GM12878 (cell line): ENCODE measurements around the gene GPR62. TPM values are rescaled to one million over a fixed set of nuclear protein-coding genes. Genes with fewer than 3 reads are reported as not detected.

Experiments used
- ESRRA ChIP-seq: IDR thresholded peaks from 2 replicates; pipeline ENCODE4 v1.6.1; 2012; ENCODE audit warnings: mild to moderate bottlenecking, low read length, improper control_type of control experiment
- ETV6 ChIP-seq, 2 experiments: fragments of 450-650 bp in 1 of 2; IDR thresholded peaks in 1 of 2; conservative IDR thresholded peaks in 1 of 2; 2 replicates each; pipeline ENCODE4 v1.6.1; 2014; ENCODE audit warnings: antibody characterized with exemption in 1 of 2, borderline replicate concordance in 1 of 2, low read depth in 1 of 2, mild to moderate bottlenecking in 1 of 2, moderate library complexity in 1 of 2
- HCFC1 ChIP-seq: fragments of 150-350 bp; IDR thresholded peaks from 2 replicates; pipeline ENCODE4 v1.6.1; 2014; ENCODE audit warnings: low read length
- MTA3 ChIP-seq: IDR thresholded peaks from 2 replicates; pipeline ENCODE4 v1.6.1; 2012; ENCODE audit warnings: low read length, inconsistent platforms, borderline replicate concordance
- MXI1 ChIP-seq: fragments of 150-350 bp; IDR thresholded peaks from 2 replicates; pipeline ENCODE4 v1.6.1; 2011; ENCODE audit warnings: low read depth, mild to moderate bottlenecking, inconsistent platforms, low read length, improper control_type of control experiment
- NR2C1 ChIP-seq: fragments of 450-650 bp; IDR thresholded peaks from 2 replicates; pipeline ENCODE4 v1.6.1; 2017; ENCODE audit warnings: antibody characterized with exemption, mild to moderate bottlenecking, moderate library complexity
- PAX8 ChIP-seq: fragments of 450-650 bp; IDR thresholded peaks from 2 replicates; pipeline ENCODE4 v1.6.1; 2017; ENCODE audit warnings: mild to moderate bottlenecking, moderate library complexity
- PML ChIP-seq: IDR thresholded peaks from 2 replicates; pipeline ENCODE4 v1.6.1; 2012; ENCODE audit warnings: low read length, inconsistent platforms
- SMAD1 ChIP-seq: fragments of 450-650 bp; IDR thresholded peaks from 2 replicates; pipeline ENCODE4 v1.6.1; 2018; ENCODE audit warnings: mild to moderate bottlenecking, low read depth; ENCODE audit not compliant: partially characterized antibody
- SPI1 ChIP-seq: IDR thresholded peaks from 2 replicates; pipeline ENCODE4 v1.6.1; 2011; ENCODE audit warnings: low read depth, mild to moderate bottlenecking, low read length, moderate library complexity, borderline replicate concordance; ENCODE audit not compliant: insufficient read depth
- STAT3 ChIP-seq: IDR thresholded peaks from 2 replicates; pipeline ENCODE4 v1.6.1; 2011; ENCODE audit warnings: low read depth, low read length, improper control_type of control experiment
- ZNF217 ChIP-seq: fragments of 450-650 bp; IDR thresholded peaks from 2 replicates; pipeline ENCODE4 v1.6.1; 2017; ENCODE audit warnings: antibody characterized with exemption, mild to moderate bottlenecking
- polyA plus RNA-seq, 11 experiments: library from polyadenylated mRNA; depleted of rRNA in 4 of 11; unstranded in 6 of 11; stranded (reverse) in 5 of 11; fragments of >200 nt; fragmentation: Nextera tagmentation in 4 of 11; fragmentation: Illumina TruSeq in 1 of 11; extraction: Ambion mirVana in 4 of 11; extraction: Trizol in 1 of 11; gene quantifications; 1 replicate in 1 of 11; 2 replicates in 10 of 11; pipeline versions ENCODE4 v1.2.1 to v1.2.3, GENCODE V29; 2011 to 2016; ENCODE audit warnings: inconsistent platforms in 2 of 11, missing spikeins in 2 of 11, low read depth in 1 of 11
- total RNA-seq, 4 experiments: library from RNA; depleted of rRNA in 3 of 4; stranded (reverse); fragments of >200 nt in 3 of 4; fragmentation: Illumina TruSeq in 1 of 4; extraction: Trizol in 1 of 4; gene quantifications; 2 replicates each; pipeline versions ENCODE4 v1.2.1 to v1.2.3, GENCODE V29; 2013 to 2021
- TF ChIP-seq, protein P1 (sequence below): fragments of 450-650 bp; IDR thresholded peaks from 2 replicates; pipeline ENCODE4 v1.6.1; 2016; ENCODE audit warnings: mild to moderate bottlenecking, moderate library complexity, borderline replicate concordance
- TF ChIP-seq, protein P2 (sequence below): IDR thresholded peaks from 2 replicates; pipeline ENCODE4 v1.6.1; 2012; ENCODE audit warnings: improper control_type of control experiment, low read depth, low read length; ENCODE audit not compliant: insufficient replicate concordance
- TF ChIP-seq, protein P3 (sequence below): fragments of 450-650 bp; IDR thresholded peaks from 2 replicates; pipeline ENCODE4 v1.6.1; 2017; ENCODE audit warnings: mild to moderate bottlenecking, moderate library complexity

The GPR62 gene
- total and polyA plus RNA-seq, 10 of the 15 experiments (the other 5 are each of a cell fraction or from before 2014, with no cell fraction given), result not detected

DNA sequence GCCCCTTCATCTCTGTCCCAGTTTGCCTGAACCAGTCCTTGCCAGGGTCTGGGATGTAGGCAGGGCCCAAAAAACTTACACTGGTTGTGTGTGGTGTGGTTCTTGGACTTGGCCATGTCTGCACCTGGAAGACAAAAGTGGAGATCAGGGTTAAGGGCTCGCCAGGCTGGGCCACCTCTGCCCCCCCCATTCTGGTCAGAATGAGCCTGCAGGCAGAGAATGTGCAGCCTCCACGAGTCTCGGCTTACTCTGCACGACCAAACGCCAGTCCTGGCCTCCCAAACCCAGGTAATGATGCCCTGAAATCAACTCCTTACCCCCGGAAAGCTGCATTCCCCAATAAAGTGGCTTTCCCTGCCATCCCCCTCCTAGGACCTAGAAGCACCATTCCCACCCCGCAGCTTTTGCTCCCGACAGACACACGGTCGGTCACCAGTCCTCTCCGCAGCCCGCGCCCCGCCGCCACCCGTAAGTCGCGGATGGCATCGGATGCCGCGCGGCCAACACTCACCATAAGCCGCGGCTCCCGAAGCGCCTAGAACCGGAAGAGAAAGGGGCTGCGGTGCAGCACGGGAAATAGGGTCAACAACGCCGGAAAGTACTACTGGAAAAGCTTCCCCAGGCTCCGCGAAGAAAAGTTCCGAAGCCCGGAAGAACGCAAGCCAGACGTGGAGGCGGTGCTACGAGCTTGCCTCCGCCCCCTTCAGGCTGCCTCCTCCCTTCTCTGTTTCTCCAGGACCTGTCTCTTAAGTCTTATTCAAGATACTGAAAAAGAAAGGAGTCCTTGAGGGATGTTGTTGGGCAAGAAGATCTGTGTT is 40.4 kb downstream of the GPR62 start, which contains the start of gene RPL29 (continued):
- no peak for TF ChIP-seq STAT3
- TF ChIP-seq PML, result peak; percentile 98
- TF ChIP-seq MXI1, result peak; percentile 88
- TF ChIP-seq ESRRA, result peak; percentile 66; the same call in 1 of the 2 replicates
- TF ChIP-seq, protein P1, sequence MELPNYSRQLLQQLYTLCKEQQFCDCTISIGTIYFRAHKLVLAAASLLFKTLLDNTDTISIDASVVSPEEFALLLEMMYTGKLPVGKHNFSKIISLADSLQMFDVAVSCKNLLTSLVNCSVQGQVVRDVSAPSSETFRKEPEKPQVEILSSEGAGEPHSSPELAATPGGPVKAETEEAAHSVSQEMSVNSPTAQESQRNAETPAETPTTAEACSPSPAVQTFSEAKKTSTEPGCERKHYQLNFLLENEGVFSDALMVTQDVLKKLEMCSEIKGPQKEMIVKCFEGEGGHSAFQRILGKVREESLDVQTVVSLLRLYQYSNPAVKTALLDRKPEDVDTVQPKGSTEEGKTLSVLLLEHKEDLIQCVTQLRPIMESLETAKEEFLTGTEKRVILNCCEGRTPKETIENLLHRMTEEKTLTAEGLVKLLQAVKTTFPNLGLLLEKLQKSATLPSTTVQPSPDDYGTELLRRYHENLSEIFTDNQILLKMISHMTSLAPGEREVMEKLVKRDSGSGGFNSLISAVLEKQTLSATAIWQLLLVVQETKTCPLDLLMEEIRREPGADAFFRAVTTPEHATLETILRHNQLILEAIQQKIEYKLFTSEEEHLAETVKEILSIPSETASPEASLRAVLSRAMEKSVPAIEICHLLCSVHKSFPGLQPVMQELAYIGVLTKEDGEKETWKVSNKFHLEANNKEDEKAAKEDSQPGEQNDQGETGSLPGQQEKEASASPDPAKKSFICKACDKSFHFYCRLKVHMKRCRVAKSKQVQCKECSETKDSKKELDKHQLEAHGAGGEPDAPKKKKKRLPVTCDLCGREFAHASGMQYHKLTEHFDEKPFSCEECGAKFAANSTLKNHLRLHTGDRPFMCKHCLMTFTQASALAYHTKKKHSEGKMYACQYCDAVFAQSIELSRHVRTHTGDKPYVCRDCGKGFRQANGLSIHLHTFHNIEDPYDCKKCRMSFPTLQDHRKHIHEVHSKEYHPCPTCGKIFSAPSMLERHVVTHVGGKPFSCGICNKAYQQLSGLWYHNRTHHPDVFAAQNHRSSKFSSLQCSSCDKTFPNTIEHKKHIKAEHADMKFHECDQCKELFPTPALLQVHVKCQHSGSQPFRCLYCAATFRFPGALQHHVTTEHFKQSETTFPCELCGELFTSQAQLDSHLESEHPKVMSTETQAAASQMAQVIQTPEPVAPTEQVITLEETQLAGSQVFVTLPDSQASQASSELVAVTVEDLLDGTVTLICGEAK, result peak; percentile 99
- TF ChIP-seq, protein P2, sequence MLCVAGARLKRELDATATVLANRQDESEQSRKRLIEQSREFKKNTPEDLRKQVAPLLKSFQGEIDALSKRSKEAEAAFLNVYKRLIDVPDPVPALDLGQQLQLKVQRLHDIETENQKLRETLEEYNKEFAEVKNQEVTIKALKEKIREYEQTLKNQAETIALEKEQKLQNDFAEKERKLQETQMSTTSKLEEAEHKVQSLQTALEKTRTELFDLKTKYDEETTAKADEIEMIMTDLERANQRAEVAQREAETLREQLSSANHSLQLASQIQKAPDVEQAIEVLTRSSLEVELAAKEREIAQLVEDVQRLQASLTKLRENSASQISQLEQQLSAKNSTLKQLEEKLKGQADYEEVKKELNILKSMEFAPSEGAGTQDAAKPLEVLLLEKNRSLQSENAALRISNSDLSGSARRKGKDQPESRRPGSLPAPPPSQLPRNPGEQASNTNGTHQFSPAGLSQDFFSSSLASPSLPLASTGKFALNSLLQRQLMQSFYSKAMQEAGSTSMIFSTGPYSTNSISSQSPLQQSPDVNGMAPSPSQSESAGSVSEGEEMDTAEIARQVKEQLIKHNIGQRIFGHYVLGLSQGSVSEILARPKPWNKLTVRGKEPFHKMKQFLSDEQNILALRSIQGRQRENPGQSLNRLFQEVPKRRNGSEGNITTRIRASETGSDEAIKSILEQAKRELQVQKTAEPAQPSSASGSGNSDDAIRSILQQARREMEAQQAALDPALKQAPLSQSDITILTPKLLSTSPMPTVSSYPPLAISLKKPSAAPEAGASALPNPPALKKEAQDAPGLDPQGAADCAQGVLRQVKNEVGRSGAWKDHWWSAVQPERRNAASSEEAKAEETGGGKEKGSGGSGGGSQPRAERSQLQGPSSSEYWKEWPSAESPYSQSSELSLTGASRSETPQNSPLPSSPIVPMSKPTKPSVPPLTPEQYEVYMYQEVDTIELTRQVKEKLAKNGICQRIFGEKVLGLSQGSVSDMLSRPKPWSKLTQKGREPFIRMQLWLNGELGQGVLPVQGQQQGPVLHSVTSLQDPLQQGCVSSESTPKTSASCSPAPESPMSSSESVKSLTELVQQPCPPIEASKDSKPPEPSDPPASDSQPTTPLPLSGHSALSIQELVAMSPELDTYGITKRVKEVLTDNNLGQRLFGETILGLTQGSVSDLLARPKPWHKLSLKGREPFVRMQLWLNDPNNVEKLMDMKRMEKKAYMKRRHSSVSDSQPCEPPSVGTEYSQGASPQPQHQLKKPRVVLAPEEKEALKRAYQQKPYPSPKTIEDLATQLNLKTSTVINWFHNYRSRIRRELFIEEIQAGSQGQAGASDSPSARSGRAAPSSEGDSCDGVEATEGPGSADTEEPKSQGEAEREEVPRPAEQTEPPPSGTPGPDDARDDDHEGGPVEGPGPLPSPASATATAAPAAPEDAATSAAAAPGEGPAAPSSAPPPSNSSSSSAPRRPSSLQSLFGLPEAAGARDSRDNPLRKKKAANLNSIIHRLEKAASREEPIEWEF, result no peak
- no peak for TF ChIP-seq PAX8
- no peak for TF ChIP-seq SPI1
- TF ChIP-seq ETV6 (conservative IDR thresholded peaks at IDR 0.05 in 1 of 2, IDR thresholded peaks at IDR 0.05 in 1 of 2; ENCODE audit: borderline replicate concordance in 1 of 2, low read depth in 1 of 2), result peak in 1 of 2 experiments; percentile 61; a peak in 1 of 4 replicates
- no peak; the same call in 1 of the 2 replicates for TF ChIP-seq MTA3
- no peak for TF ChIP-seq SMAD1
- TF ChIP-seq NR2C1, result peak; percentile 99
- TF ChIP-seq, protein P3, sequence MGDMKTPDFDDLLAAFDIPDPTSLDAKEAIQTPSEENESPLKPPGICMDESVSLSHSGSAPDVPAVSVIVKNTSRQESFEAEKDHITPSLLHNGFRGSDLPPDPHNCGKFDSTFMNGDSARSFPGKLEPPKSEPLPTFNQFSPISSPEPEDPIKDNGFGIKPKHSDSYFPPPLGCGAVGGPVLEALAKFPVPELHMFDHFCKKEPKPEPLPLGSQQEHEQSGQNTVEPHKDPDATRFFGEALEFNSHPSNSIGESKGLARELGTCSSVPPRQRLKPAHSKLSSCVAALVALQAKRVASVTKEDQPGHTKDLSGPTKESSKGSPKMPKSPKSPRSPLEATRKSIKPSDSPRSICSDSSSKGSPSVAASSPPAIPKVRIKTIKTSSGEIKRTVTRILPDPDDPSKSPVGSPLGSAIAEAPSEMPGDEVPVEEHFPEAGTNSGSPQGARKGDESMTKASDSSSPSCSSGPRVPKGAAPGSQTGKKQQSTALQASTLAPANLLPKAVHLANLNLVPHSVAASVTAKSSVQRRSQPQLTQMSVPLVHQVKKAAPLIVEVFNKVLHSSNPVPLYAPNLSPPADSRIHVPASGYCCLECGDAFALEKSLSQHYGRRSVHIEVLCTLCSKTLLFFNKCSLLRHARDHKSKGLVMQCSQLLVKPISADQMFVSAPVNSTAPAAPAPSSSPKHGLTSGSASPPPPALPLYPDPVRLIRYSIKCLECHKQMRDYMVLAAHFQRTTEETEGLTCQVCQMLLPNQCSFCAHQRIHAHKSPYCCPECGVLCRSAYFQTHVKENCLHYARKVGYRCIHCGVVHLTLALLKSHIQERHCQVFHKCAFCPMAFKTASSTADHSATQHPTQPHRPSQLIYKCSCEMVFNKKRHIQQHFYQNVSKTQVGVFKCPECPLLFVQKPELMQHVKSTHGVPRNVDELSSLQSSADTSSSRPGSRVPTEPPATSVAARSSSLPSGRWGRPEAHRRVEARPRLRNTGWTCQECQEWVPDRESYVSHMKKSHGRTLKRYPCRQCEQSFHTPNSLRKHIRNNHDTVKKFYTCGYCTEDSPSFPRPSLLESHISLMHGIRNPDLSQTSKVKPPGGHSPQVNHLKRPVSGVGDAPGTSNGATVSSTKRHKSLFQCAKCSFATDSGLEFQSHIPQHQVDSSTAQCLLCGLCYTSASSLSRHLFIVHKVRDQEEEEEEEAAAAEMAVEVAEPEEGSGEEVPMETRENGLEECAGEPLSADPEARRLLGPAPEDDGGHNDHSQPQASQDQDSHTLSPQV, result no peak
- TF ChIP-seq ZNF217, result no peak
- peak; percentile 91 for TF ChIP-seq HCFC1
